IgD-negative memory B cell (primary cell): Measurements from ENCODE around the gene EFNA5. TPM values are rescaled to one million over a fixed set of nuclear protein-coding genes. Genes with fewer than 3 reads are reported as not detected.

ENCODE experiments used
- H3K27ac Mint-ChIP-seq, 3 donors: one replicate each; pipeline ENCODE4 v1.8.0; 2020 to 2022; ENCODE audit warnings: mild to moderate bottlenecking in 3 of 3, mixed read lengths in 3 of 3, moderate library complexity in 1 of 3
- H3K27me3 Mint-ChIP-seq: one replicate; pipeline ENCODE4 v1.8.0; 2021; ENCODE audit warnings: mixed read lengths
- H3K36me3 Mint-ChIP-seq: one replicate; pipeline ENCODE4 v1.8.0; 2020; ENCODE audit warnings: mild to moderate bottlenecking, mixed read lengths
- H3K4me1 Mint-ChIP-seq, 3 donors: one replicate each; pipeline ENCODE4 v1.8.0; 2020 to 2022; ENCODE audit warnings: mixed read lengths in 3 of 3, mild to moderate bottlenecking in 1 of 3
- H3K4me3 Mint-ChIP-seq, 4 donors: one replicate each; pipeline ENCODE4 v1.8.0; 2020 to 2022; ENCODE audit warnings: mild to moderate bottlenecking in 4 of 4, mixed read lengths in 4 of 4, moderate library complexity in 3 of 4
- H3K9me3 Mint-ChIP-seq, 3 donors: one replicate each; pipeline ENCODE4 v1.8.0; 2020 to 2021; ENCODE audit warnings: mixed read lengths in 3 of 3, mild to moderate bottlenecking in 1 of 3
- polyA plus RNA-seq: library from polyadenylated mRNA; unstranded; fragments of 300-500 nt; fragmentation: Illumina TruSeq; gene quantifications from one replicate; pipeline ENCODE4 v1.2.3, GENCODE V29; 2021

EFNA5 gene
- polyA plus RNA-seq, 1 donor from 2014 or later: not detected

DNA sequence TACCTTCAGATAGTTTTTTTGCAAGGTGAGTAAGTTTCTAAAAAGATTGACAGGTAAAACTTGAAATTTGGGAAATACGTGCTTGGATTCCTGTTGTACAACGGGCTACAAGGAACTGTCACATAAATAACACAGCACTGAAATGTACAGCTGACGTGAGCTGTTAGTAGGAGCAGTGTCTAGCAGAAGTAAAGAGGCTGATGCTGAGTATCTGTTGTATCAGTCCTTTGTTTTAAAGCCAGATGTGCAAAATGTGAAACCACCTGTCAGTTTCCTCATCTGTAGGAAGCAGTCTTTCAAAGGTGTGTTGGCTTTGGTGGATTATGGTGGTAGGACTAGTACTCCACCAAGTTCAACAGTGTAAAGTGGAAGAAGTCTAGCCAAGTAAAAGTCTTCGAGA, 122.3 kb downstream of the EFNA5 start:
- Mint-ChIP-seq H3K4me3 (no peak overlapping the region), H3K4me1 (no peaks in the 10 kb centered on the region), H3K9me3 (no peaks in the 10 kb centered on the region), H3K27ac (no peak overlapping the region), H3K36me3 (no peaks in the 10 kb centered on the region), H3K27me3 (no peaks in the 10 kb centered on the region)

- no peaks in the 10 kb centered on the region for H3K9me3 Mint-ChIP-seq
- no peaks in the 10 kb centered on the region for H3K4me1 Mint-ChIP-seq
- H3K27me3 Mint-ChIP-seq: no peaks in the 10 kb centered on the region
- no peak overlapping the region for H3K4me3 Mint-ChIP-seq
- H3K36me3 Mint-ChIP-seq: no peaks in the 10 kb centered on the region
- no peak overlapping the region for H3K27ac Mint-ChIP-seq
Measured at GRCh38 chr5:107546719-107547118, 124.0 kb downstream of the EFNA5 start.

DNA sequence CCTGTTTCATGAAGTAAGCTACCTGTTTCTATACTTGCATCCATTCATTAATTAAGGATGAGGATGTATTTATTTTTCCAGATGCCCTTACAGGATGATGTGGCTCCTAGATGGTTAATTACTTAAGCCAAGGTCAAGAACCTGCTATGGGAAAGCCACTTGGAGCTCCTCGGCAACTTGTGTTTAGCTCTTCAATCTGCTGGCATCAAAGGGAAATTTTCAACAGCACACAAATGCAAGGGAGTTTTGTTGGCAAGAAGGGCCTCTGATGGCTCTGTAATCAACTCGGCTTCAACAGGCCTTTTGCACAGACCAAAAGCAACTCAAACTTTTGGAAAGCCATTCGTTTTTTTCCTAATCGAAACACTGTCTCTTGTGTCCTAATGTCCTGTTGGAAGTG, 125.3 kb downstream of the EFNA5 start:
- no peak overlapping the region for H3K4me3 Mint-ChIP-seq
- H3K27ac Mint-ChIP-seq: no peak overlapping the region
- no peaks in the 10 kb centered on the region for H3K9me3 Mint-ChIP-seq
- no peaks in the 10 kb centered on the region for H3K4me1 Mint-ChIP-seq
- H3K27me3 Mint-ChIP-seq: no peaks in the 10 kb centered on the region
- no peaks in the 10 kb centered on the region for H3K36me3 Mint-ChIP-seq

DNA sequence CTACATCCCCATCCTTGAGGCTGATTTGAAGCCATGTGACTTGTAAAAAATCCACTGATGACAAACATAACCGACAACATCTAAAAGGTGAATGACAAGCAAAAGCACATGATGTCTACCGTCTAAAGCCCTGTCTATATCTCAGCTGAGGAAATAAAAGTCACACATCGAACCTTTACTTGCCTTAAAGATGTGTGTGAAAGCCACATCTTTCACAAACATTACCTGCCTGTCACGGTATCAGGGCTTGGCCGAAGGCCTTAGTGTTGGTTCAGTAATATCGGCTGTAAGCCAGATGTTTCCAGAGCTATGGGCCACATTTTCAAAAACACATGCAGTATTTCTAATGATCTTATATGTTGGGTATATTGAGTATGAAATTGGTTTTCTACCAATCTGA, 125.8 kb downstream of the EFNA5 start:
- no peak overlapping the region for H3K4me3 Mint-ChIP-seq
- no peaks in the 10 kb centered on the region for H3K9me3 Mint-ChIP-seq
- no peak overlapping the region for H3K27ac Mint-ChIP-seq
- no peaks in the 10 kb centered on the region for H3K4me1 Mint-ChIP-seq
- no peaks in the 10 kb centered on the region for H3K27me3 Mint-ChIP-seq
- no peaks in the 10 kb centered on the region for H3K36me3 Mint-ChIP-seq

- Mint-ChIP-seq H3K4me1 (no peaks in the 10 kb centered on the region), H3K9me3 (no peaks in the 10 kb centered on the region), H3K27ac (no peak overlapping the region), H3K27me3 (no peaks in the 10 kb centered on the region), H3K36me3 (no peaks in the 10 kb centered on the region), H3K4me3 (no peak overlapping the region)
Measured at GRCh38 chr5:107544476-107544875, 126.3 kb downstream of the EFNA5 start.

DNA sequence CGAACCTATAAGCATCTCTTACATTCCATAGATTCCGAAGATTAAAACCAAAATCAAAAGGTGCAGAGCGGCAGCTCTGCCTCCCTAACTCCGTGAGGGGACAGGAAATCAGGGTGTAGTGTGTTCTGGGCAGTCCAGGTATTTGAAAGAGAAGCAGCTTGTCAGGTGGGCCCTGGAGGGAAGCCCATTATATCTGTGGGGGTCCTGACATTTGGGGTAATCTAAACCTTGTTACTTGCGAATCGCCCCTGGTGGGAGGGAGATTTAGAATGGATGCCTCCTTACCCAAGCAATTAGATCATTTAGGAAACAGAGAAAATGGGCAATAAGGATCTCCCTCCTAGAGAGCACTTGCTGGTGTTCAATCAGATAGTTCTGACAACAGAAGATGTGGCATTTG, 126.9 kb downstream of the EFNA5 start:
- Mint-ChIP-seq H3K36me3 (no peaks in the 10 kb centered on the region), H3K27ac (no peak overlapping the region), H3K9me3 (no peaks in the 10 kb centered on the region), H3K4me1 (no peaks in the 10 kb centered on the region), H3K27me3 (no peaks in the 10 kb centered on the region), H3K4me3 (no peak overlapping the region)

DNA sequence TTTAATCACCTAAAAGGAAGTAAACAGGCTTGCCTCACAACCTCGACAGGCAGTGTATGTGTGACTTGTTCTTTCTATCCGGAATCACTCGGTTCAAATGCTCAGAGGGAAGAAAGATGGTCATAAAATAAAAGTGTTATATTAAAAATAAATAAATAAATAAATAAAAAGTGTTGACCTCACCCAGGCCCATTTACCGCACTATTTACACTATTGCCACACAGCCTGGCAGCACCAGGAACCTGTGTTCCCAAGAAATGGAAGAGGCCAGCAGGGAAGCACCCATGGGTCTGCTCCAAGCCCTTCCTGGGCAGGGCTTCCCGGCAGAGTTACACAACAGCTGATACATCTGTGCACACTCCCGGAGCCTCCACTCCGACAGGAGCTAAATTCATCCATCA, 127.9 kb downstream of the EFNA5 start:
- Mint-ChIP-seq H3K27ac (no peak overlapping the region), H3K4me3 (no peak overlapping the region), H3K9me3 (peaks cover 0 to 3% (median 0%) of the 10 kb centered on the region in 3 donors), H3K27me3 (no peaks in the 10 kb centered on the region), H3K36me3 (no peaks in the 10 kb centered on the region), H3K4me1 (no peaks in the 10 kb centered on the region)

GRCh38 chr5:107542428-107542827, 128.3 kb downstream of the EFNA5 start:
- H3K4me1 Mint-ChIP-seq: no peaks in the 10 kb centered on the region
- H3K4me3 Mint-ChIP-seq: no peak overlapping the region
- no peaks in the 10 kb centered on the region for H3K27me3 Mint-ChIP-seq
- peaks cover 0 to 3% (median 0%) of the 10 kb centered on the region in 3 donors for H3K9me3 Mint-ChIP-seq
- no peak overlapping the region for H3K27ac Mint-ChIP-seq
- H3K36me3 Mint-ChIP-seq: no peaks in the 10 kb centered on the region

DNA sequence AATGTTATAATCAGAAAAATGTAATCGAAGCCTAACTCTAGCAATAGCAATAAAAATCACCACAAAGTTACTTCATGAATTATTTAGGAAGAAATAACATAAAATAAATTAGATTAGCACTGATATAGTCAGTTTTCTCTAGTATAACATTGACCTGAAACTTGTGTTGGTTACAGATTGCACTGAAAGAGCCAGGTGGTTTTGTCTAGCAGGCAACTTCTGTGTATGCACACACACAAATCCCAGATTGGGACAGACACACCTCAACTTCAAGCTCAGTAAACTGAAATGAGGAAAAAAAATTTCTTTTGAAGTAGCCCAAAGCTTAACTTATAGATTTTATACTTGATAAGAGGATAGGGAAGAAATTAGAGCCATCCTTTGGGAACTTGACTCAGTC, 129.3 kb downstream of the EFNA5 start:
- Mint-ChIP-seq H3K4me3 (no peak overlapping the region), H3K9me3 (peaks cover 0 to 3% (median 0%) of the 10 kb centered on the region in 3 donors), H3K27ac (no peak overlapping the region), H3K36me3 (no peaks in the 10 kb centered on the region), H3K4me1 (no peaks in the 10 kb centered on the region), H3K27me3 (no peaks in the 10 kb centered on the region)

GRCh38 chr5:107539726-107540330, 130.9 kb downstream of the EFNA5 start:
- H3K4me1 Mint-ChIP-seq: no peaks in the 10 kb centered on the region
- no peak overlapping the region for H3K4me3 Mint-ChIP-seq
- peaks cover 0 to 3% (median 0%) of the 10 kb centered on the region in 3 donors for H3K9me3 Mint-ChIP-seq
- no peaks in the 10 kb centered on the region for H3K36me3 Mint-ChIP-seq
- H3K27me3 Mint-ChIP-seq: no peaks in the 10 kb centered on the region
- no peak overlapping the region for H3K27ac Mint-ChIP-seq

DNA sequence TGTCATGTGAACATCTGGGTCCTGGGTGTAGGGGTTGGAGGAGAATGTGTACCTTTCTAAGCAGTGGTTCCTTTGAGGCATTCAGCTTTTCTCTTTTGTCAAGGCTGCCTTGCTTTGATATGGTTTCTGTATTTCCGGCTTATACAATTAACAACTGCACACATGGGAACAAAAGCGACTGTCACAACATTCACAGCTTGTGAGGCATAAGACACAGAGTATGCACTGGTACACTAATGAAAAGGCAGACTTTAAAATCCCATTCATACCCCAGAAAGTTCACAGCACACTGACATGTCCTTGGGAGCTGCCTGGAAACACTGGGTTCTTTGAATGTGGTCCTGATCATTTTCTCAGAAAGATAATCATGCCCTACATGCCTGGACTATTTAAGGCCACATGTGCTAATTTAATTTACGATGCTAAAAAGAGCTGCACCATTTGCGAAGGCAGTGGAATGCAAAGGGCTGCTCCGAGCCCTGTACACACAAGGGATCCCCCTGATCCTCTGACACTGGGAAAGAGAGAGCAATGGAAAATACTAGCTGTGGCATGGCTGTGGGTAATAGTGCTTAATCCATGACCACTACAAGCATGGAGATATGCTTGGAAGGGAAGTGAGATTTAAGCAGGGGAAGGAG, 131.8 kb downstream of the EFNA5 start:
- Mint-ChIP-seq H3K9me3 (peaks cover 0 to 3% (median 0%) of the 10 kb centered on the region in 3 donors), H3K4me3 (no peak overlapping the region), H3K27me3 (peaks cover under 1% of the 10 kb centered on the region), H3K4me1 (no peaks in the 10 kb centered on the region), H3K36me3 (no peaks in the 10 kb centered on the region), H3K27ac (no peak overlapping the region)

DNA sequence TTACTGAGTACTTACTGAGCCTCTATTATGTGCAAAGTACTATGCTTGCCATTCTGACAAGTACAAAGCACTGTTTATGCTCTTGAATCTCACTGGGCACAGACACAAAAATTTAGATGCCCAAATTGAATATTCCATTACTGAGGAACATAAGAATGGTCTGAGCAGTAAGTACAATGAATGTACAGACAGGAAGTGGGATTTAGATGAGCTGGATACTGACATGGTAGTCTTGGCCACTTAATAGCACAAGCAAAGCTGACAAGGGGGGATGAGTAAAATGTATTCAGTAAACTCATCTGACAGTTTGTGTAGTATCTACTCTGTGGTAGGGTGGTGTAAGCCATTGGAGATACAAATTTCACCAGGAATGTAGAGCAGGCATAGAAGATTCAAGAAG, 132.4 kb downstream of the EFNA5 start:
- Mint-ChIP-seq H3K4me1 (no peaks in the 10 kb centered on the region), H3K9me3 (peaks cover 0 to 3% (median 0%) of the 10 kb centered on the region in 3 donors), H3K27me3 (peaks cover 1% of the 10 kb centered on the region), H3K36me3 (no peaks in the 10 kb centered on the region), H3K4me3 (no peak overlapping the region), H3K27ac (no peak overlapping the region)

DNA sequence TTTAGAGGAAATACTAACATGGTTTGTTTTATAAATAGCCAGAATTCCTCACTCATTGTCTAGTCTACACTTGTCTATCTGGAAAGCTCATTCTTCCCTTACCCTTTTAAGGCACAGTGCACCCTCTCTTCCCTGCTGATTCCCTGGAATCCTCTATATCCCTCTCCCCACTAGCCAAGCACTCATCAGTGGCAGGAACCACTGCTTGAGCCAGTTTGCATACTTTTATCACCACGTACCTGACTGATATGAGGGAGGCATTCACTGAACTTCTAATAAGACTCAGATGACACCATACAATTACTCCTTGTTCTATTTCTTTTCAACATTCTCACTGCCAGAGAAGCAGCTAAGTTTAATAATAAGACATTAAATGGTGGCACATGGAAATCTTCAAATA, 134.9 kb downstream of the EFNA5 start:
- no peaks in the 10 kb centered on the region for H3K4me1 Mint-ChIP-seq
- peaks cover 0 to 3% (median 0%) of the 10 kb centered on the region in 3 donors for H3K9me3 Mint-ChIP-seq
- no peaks in the 10 kb centered on the region for H3K36me3 Mint-ChIP-seq
- peaks cover 4% of the 10 kb centered on the region for H3K27me3 Mint-ChIP-seq
- no peak overlapping the region for H3K4me3 Mint-ChIP-seq
- no peak overlapping the region for H3K27ac Mint-ChIP-seq

- H3K4me1 Mint-ChIP-seq: no peaks in the 10 kb centered on the region
- no peaks in the 10 kb centered on the region for H3K36me3 Mint-ChIP-seq
- no peak overlapping the region for H3K27ac Mint-ChIP-seq
- no peak overlapping the region for H3K4me3 Mint-ChIP-seq
- peaks cover 0 to 3% (median 0%) of the 10 kb centered on the region in 3 donors for H3K9me3 Mint-ChIP-seq
- peaks cover 7% of the 10 kb centered on the region for H3K27me3 Mint-ChIP-seq
Measured at GRCh38 chr5:107533910-107534876, 136.5 kb downstream of the EFNA5 start.

DNA sequence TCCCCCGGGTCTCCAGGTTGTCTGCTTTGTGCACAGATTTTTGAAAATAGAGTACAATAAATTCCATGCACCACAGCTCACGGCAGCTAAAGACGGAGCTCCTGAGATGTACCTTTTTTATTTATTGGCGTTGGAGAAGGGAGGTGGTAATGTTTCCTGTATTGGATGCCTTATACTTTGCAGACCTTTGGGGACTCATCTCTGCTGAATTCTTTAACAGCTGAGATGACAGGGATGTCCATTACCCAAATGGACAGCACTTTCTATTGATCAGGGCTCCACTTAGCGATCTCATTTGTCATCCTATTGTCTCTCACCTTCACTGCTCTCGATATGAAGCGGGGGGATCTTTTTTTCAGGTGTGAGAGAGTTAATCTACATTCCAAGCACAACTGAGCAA, 137.8 kb downstream of the EFNA5 start:
- Mint-ChIP-seq H3K36me3 (no peaks in the 10 kb centered on the region), H3K27me3 (peaks cover 8% of the 10 kb centered on the region), H3K4me3 (no peak overlapping the region), H3K9me3 (no peaks in the 10 kb centered on the region), H3K27ac (no peak overlapping the region), H3K4me1 (no peaks in the 10 kb centered on the region)
